ENCODE results near the gene KRTAP19-2. TPM values are rescaled to one million over a fixed set of nuclear protein-coding genes. Genes with fewer than 3 reads are reported as not detected.

Gene KRTAP19-2
- total and polyA plus RNA-seq, 4 donors: not detected

- DNase-seq (no peak), ATAC-seq (ENCODE audit: low FRiP score) (no peak)
- H3K27ac ChIP-seq (ENCODE audit: low read depth in 1 of 2, low read length in 2 of 2): no peak within 1 kb of the TSS
- 93 to 94% methylated on average over 5 of the region's 5 CpGs for WGBS, 2 donors
- H3K4me1 ChIP-seq (ENCODE audit: control insufficient read depth in 1 of 2, insufficient read depth in 2 of 2, low read length in 2 of 2): no peaks in the 10 kb centered on the region
- no peaks in the 10 kb centered on the region for H3K36me3 ChIP-seq (ENCODE audit: control insufficient read depth in 1 of 2, insufficient read depth in 2 of 2, low read length in 1 of 2)
- intact Hi-C loops (cut with DNase I): no loop called here
- no peak within 1 kb of the TSS for H3K4me3 ChIP-seq (ENCODE audit: low read length in 2 of 2)
- no peaks in the 10 kb centered on the region for H3K9me3 ChIP-seq (ENCODE audit: control insufficient read depth, low read length)
- no peaks in the 10 kb centered on the region for H3K27me3 ChIP-seq (ENCODE audit: control insufficient read depth in 1 of 2, insufficient read depth in 2 of 2, low read length in 1 of 2)
These were observed 47.3 kb downstream of the KRTAP19-2 start, which contains the start of gene KRTAP15-1 for GRCh38 chr21:30439975-30440374. KRTAP15-1 (plus strand) TSS chr21:30440275; CDS start chr21:30440328, 53 bp downstream.

Other genes starting within 250 kb of the KRTAP19-2 start
- not detected for gene KRTAP24-1, start 204.5 kb downstream of the KRTAP19-2 start, total RNA-seq
- gene KRTAP24-1, start 204.5 kb downstream of the KRTAP19-2 start, polyA plus RNA-seq: not detected
- gene KRTAP25-1, start 197.9 kb downstream of the KRTAP19-2 start, total RNA-seq: not detected
- not detected for gene KRTAP25-1, start 197.9 kb downstream of the KRTAP19-2 start, polyA plus RNA-seq
- not detected for gene KRTAP26-1, start 167.1 kb downstream of the KRTAP19-2 start, total RNA-seq
- not detected for gene KRTAP26-1, start 167.1 kb downstream of the KRTAP19-2 start, polyA plus RNA-seq
- not detected for gene KRTAP27-1, start 149.7 kb downstream of the KRTAP19-2 start, total RNA-seq
- gene KRTAP27-1, start 149.7 kb downstream of the KRTAP19-2 start, polyA plus RNA-seq: not detected
- not detected for gene KRTAP23-1, start 138.8 kb downstream of the KRTAP19-2 start, total RNA-seq
- gene KRTAP23-1, start 138.8 kb downstream of the KRTAP19-2 start, polyA plus RNA-seq: not detected
- not detected for gene KRTAP13-2, start 115.2 kb downstream of the KRTAP19-2 start, total RNA-seq
- not detected for gene KRTAP13-2, start 115.2 kb downstream of the KRTAP19-2 start, polyA plus RNA-seq
- gene KRTAP13-1, start 91.4 kb downstream of the KRTAP19-2 start, total RNA-seq: not detected
- gene KRTAP13-1, start 91.4 kb downstream of the KRTAP19-2 start, polyA plus RNA-seq: not detected
- gene KRTAP13-3, start 61.5 kb downstream of the KRTAP19-2 start, total RNA-seq: not detected
- gene KRTAP13-3, start 61.5 kb downstream of the KRTAP19-2 start, polyA plus RNA-seq: not detected
- gene KRTAP13-4, start 57.2 kb downstream of the KRTAP19-2 start, total RNA-seq: not detected
- not detected for gene KRTAP13-4, start 57.2 kb downstream of the KRTAP19-2 start, polyA plus RNA-seq
- not detected for gene KRTAP15-1, start 47.2 kb downstream of the KRTAP19-2 start, total RNA-seq
- not detected for gene KRTAP15-1, start 47.2 kb downstream of the KRTAP19-2 start, polyA plus RNA-seq
- gene KRTAP19-1, start 7.1 kb downstream of the KRTAP19-2 start, total RNA-seq: not detected
- gene KRTAP19-1, start 7.1 kb downstream of the KRTAP19-2 start, polyA plus RNA-seq: not detected
- gene KRTAP19-3, start 4.6 kb upstream of the KRTAP19-2 start, total RNA-seq: not detected
- gene KRTAP19-3, start 4.6 kb upstream of the KRTAP19-2 start, polyA plus RNA-seq: not detected
- gene KRTAP19-4, start 9.7 kb upstream of the KRTAP19-2 start, total RNA-seq: not detected
- not detected for gene KRTAP19-4, start 9.7 kb upstream of the KRTAP19-2 start, polyA plus RNA-seq
- gene KRTAP19-5, start 14.7 kb upstream of the KRTAP19-2 start, total RNA-seq: not detected
- not detected for gene KRTAP19-5, start 14.7 kb upstream of the KRTAP19-2 start, polyA plus RNA-seq
- gene KRTAP19-6, start 54.4 kb upstream of the KRTAP19-2 start, total RNA-seq: not detected
- gene KRTAP19-6, start 54.4 kb upstream of the KRTAP19-2 start, polyA plus RNA-seq: not detected
- gene KRTAP19-7, start 73.9 kb upstream of the KRTAP19-2 start, total RNA-seq: not detected
- not detected for gene KRTAP19-7, start 73.9 kb upstream of the KRTAP19-2 start, polyA plus RNA-seq
- gene KRTAP22-2, start 103.0 kb upstream of the KRTAP19-2 start, total RNA-seq: not detected
- gene KRTAP22-2, start 103.0 kb upstream of the KRTAP19-2 start, polyA plus RNA-seq: not detected
- gene KRTAP6-3, start 105.0 kb upstream of the KRTAP19-2 start, total RNA-seq: not detected
- not detected for gene KRTAP6-3, start 105.0 kb upstream of the KRTAP19-2 start, polyA plus RNA-seq
- not detected for gene KRTAP6-2, start 111.5 kb upstream of the KRTAP19-2 start, total RNA-seq
- not detected for gene KRTAP6-2, start 111.5 kb upstream of the KRTAP19-2 start, polyA plus RNA-seq
- gene KRTAP22-1, start 113.7 kb upstream of the KRTAP19-2 start, total RNA-seq: not detected
- gene KRTAP22-1, start 113.7 kb upstream of the KRTAP19-2 start, polyA plus RNA-seq: not detected
- gene KRTAP6-1, start 126.5 kb upstream of the KRTAP19-2 start, total RNA-seq: not detected
- not detected for gene KRTAP6-1, start 126.5 kb upstream of the KRTAP19-2 start, polyA plus RNA-seq
- gene KRTAP20-1, start 129.0 kb upstream of the KRTAP19-2 start, total RNA-seq: not detected
- not detected for gene KRTAP20-1, start 129.0 kb upstream of the KRTAP19-2 start, polyA plus RNA-seq
- not detected for gene KRTAP20-4, start 133.2 kb upstream of the KRTAP19-2 start, total RNA-seq
- not detected for gene KRTAP20-4, start 133.2 kb upstream of the KRTAP19-2 start, polyA plus RNA-seq
- not detected for gene KRTAP20-2, start 147.8 kb upstream of the KRTAP19-2 start, total RNA-seq
- gene KRTAP20-2, start 147.8 kb upstream of the KRTAP19-2 start, polyA plus RNA-seq: not detected
- not detected for gene KRTAP20-3, start 155.4 kb upstream of the KRTAP19-2 start, total RNA-seq
- gene KRTAP20-3, start 155.4 kb upstream of the KRTAP19-2 start, polyA plus RNA-seq: not detected
- gene KRTAP21-3, start 231.3 kb upstream of the KRTAP19-2 start, total RNA-seq: not detected
- gene KRTAP21-3, start 231.3 kb upstream of the KRTAP19-2 start, polyA plus RNA-seq: not detected

Data from aorta (tissue), 5 donors.